ENCODE measurements around the gene SERGEF.

The SERGEF gene

GRCh38 chr11:17766073-17766359 lies 246.8 kb downstream of the SERGEF start:
- DNase-seq: no peak

- no peak for DNase-seq
These were observed 247.3 kb downstream of the SERGEF start for GRCh38 chr11:17765356-17766072.

- no peak for DNase-seq
These were observed 248.2 kb downstream of the SERGEF start for GRCh38 chr11:17764446-17765218.

GRCh38 chr11:17763703-17764102 lies 249.1 kb downstream of the SERGEF start:
- no peak for DNase-seq

GRCh38 chr11:17763244-17763643 lies 249.6 kb downstream of the SERGEF start:
- DNase-seq: no peak

GRCh38 chr11:17762309-17762974 lies 250.4 kb downstream of the SERGEF start:
- DNase-seq: no peak

GRCh38 chr11:17760102-17761029 lies 252.5 kb downstream of the SERGEF start:
- DNase-seq: no peak

GRCh38 chr11:17755891-17756290 lies 257.0 kb downstream of the SERGEF start:
- no peak for DNase-seq

GRCh38 chr11:17753641-17754040 lies 259.2 kb downstream of the SERGEF start:
- no peak for DNase-seq

GRCh38 chr11:17753153-17753552 lies 259.7 kb downstream of the SERGEF start:
- no peak for DNase-seq

GRCh38 chr11:17752144-17752543 lies 260.7 kb downstream of the SERGEF start:
- DNase-seq: no peak

- no peak for DNase-seq
These were observed 261.3 kb downstream of the SERGEF start for GRCh38 chr11:17751558-17751957.

GRCh38 chr11:17750801-17751165 lies 262.1 kb downstream of the SERGEF start:
- DNase-seq: no peak

GRCh38 chr11:17750013-17750800 lies 262.6 kb downstream of the SERGEF start:
- DNase-seq: no peak

- DNase-seq: no peak
These were observed 263.8 kb downstream of the SERGEF start for GRCh38 chr11:17748761-17749721.

- DNase-seq: no peak
These were observed 264.8 kb downstream of the SERGEF start for GRCh38 chr11:17748044-17748443.

- DNase-seq: no peak
These were observed 265.5 kb downstream of the SERGEF start for GRCh38 chr11:17747131-17747955.

- DNase-seq: no peak
These were observed 266.8 kb downstream of the SERGEF start for GRCh38 chr11:17746096-17746495.

GRCh38 chr11:17745023-17745772 lies 267.6 kb downstream of the SERGEF start:
- DNase-seq: no peak
